OCI-LY1 (cell line): Measurements from ENCODE around the gene SLC7A14.

ENCODE experiments used
- H2AFZ ChIP-seq: fragments of 200-600 bp; sonication (generic), shearing (Covaris generic); 2 replicates; pipeline ENCODE4 v1.6.0; 2014; ENCODE audit warnings: antibody characterized with exemption, mild to moderate bottlenecking, low read length
- H3F3A ChIP-seq: fragments of 200-600 bp; sonication (generic), shearing (Covaris generic); 2 replicates; pipeline ENCODE4 v1.6.0; 2014; ENCODE audit warnings: mild to moderate bottlenecking, antibody characterized with exemption, low read length, moderate library complexity; ENCODE audit not compliant: insufficient read depth
- H3K27ac ChIP-seq: fragments of 200-600 bp; sonication (generic); 2 replicates; pipeline ENCODE4 v1.5.1; 2014; ENCODE audit warnings: low read length, mixed run types, mild to moderate bottlenecking, low read depth; ENCODE audit not compliant: poor library complexity, severe bottlenecking
- H3K27me3 ChIP-seq: fragments of 200-600 bp; sonication (generic); 2 replicates; pipeline ENCODE4 v1.6.0; 2014; ENCODE audit warnings: antibody characterized with exemption, mild to moderate bottlenecking, low read length, moderate library complexity; ENCODE audit not compliant: insufficient read depth
- H3K36me3 ChIP-seq: fragments of 200-600 bp; sonication (generic); 2 replicates; pipeline ENCODE4 v1.6.1; 2014; ENCODE audit warnings: mild to moderate bottlenecking, antibody characterized with exemption, low read length, moderate library complexity, mixed read lengths; ENCODE audit not compliant: insufficient read depth
- H3K4me1 ChIP-seq: fragments of 200-600 bp; sonication (generic); 2 replicates; pipeline ENCODE4 v1.5.1; 2014; ENCODE audit warnings: mild to moderate bottlenecking, low read length, moderate library complexity; ENCODE audit not compliant: insufficient read depth, severe bottlenecking
- H3K4me2 ChIP-seq: fragments of 200-600 bp; sonication (generic), shearing (Covaris generic); 2 replicates; pipeline ENCODE4 v1.6.1; 2014; ENCODE audit warnings: low read length
- H3K4me3 ChIP-seq: fragments of 200-600 bp; sonication (generic); 2 replicates; pipeline ENCODE4 v1.5.1; 2014; ENCODE audit warnings: low read length, low read depth, mild to moderate bottlenecking, mixed read lengths; ENCODE audit not compliant: poor library complexity, severe bottlenecking
- H3K79me2 ChIP-seq: fragments of 200-600 bp; shearing (Covaris generic); 2 replicates; pipeline ENCODE4 v1.6.1; 2016; ENCODE audit warnings: mixed run types, low read length, mixed read lengths; ENCODE audit not compliant: insufficient read depth
- H3K9ac ChIP-seq: fragments of 200-600 bp; sonication (generic), shearing (Covaris generic); 2 replicates; pipeline ENCODE4 v1.6.1; 2014; ENCODE audit warnings: mild to moderate bottlenecking, low read length, mixed read lengths
- H3K9me2 ChIP-seq: fragments of 200-600 bp; sonication (generic), shearing (Covaris generic); 2 replicates; pipeline ENCODE4 v1.6.1; 2014; ENCODE audit warnings: low read depth, mild to moderate bottlenecking, low read length, mixed read lengths
- H3K9me3 ChIP-seq: fragments of 200-600 bp; shearing (Covaris generic); 2 replicates; pipeline ENCODE4 v1.6.1; 2014; ENCODE audit warnings: low read length, mixed read lengths
- H4K20me1 ChIP-seq: fragments of 200-600 bp; sonication (generic), shearing (Covaris generic); 2 replicates; pipeline ENCODE4 v1.6.0; 2016; ENCODE audit warnings: mild to moderate bottlenecking, low read length; ENCODE audit not compliant: insufficient read depth
- EZH2 ChIP-seq: fragments of 200-600 bp; sonication (generic), shearing (Covaris generic); IDR thresholded peaks from 2 replicates; pipeline ENCODE4 v1.8.0; 2017; ENCODE audit warnings: borderline replicate concordance, mixed run types, mild to moderate bottlenecking, antibody characterized with exemption, low read length, moderate library complexity, mixed read lengths
- TF ChIP-seq, protein P1 (sequence below): fragments of 200-600 bp; sonication (generic), shearing (Covaris generic); IDR thresholded peaks from 2 replicates; pipeline ENCODE4 v1.5.1; 2017; ENCODE audit warnings: mild to moderate bottlenecking, antibody characterized with exemption, low read length, moderate library complexity, mixed read lengths

SLC7A14 gene

GRCh38 chr3:170437696-170438407 lies 148.0 kb downstream of the SLC7A14 start:
- Histone ChIP-seq H3K36me3 (no peaks in the 10 kb centered on the region), H3K27me3 (peaks cover 10% of the 10 kb centered on the region; the same call in 1 of the 2 replicates), H3K9me2 (no peaks in the 10 kb centered on the region), H3K4me3 (no peak overlapping the region), H3K79me2 (no peaks in the 10 kb centered on the region), H4K20me1 (no peaks in the 10 kb centered on the region), H3K9me3 (no peaks in the 10 kb centered on the region), H3F3A (no peaks in the 10 kb centered on the region), H3K4me2 (no peak overlapping the region), H3K27ac (no peak overlapping the region), H2AFZ (no peak overlapping the region), H3K9ac (no peak overlapping the region), H3K4me1 (no peaks in the 10 kb centered on the region)
- no peak for TF ChIP-seq EZH2
- TF ChIP-seq, protein P1, sequence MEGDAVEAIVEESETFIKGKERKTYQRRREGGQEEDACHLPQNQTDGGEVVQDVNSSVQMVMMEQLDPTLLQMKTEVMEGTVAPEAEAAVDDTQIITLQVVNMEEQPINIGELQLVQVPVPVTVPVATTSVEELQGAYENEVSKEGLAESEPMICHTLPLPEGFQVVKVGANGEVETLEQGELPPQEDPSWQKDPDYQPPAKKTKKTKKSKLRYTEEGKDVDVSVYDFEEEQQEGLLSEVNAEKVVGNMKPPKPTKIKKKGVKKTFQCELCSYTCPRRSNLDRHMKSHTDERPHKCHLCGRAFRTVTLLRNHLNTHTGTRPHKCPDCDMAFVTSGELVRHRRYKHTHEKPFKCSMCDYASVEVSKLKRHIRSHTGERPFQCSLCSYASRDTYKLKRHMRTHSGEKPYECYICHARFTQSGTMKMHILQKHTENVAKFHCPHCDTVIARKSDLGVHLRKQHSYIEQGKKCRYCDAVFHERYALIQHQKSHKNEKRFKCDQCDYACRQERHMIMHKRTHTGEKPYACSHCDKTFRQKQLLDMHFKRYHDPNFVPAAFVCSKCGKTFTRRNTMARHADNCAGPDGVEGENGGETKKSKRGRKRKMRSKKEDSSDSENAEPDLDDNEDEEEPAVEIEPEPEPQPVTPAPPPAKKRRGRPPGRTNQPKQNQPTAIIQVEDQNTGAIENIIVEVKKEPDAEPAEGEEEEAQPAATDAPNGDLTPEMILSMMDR: no peak

DNA sequence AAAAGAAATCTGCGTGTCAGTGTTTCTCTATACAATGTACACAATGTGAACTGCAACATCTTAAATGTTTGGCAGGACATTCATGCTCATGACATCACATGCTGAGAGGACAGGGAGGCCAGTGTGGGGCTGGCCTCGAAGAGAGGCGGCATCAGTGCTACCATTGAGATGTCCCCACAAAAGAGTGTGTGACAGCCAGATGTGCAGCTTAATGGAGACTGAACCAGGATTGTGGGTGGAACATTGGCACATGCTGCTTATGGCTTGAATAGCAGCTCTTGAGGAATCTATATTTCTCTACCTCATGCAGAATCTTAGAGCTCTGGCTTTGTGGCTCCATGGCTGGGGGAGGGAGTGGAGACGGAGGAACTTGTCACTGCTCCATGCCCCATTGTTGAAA lies 148.7 kb downstream of the SLC7A14 start:
- no peaks in the 10 kb centered on the region for H3K9me3 ChIP-seq

DNA sequence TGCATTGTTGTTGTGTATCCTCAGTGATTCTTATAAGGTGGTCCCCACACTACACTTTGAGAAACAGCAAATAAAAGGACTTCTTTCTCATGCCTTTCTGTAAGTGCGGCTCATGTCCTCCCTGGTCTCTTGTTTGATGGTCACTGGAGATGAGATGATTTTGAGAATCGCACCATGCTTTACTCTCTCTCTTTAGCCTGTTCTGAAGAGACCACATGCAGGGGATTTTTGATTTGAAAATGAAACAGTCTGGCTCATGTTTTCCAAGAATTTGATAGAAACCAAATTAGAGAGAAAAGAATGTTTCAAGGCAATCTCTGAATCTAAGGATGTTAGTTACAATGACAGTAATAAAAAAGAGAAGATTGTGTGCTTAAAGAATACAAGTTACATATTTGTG lies 149.2 kb downstream of the SLC7A14 start:
- no peaks in the 10 kb centered on the region for H3K79me2 ChIP-seq
- no peak overlapping the region for H2AFZ ChIP-seq
- no peaks in the 10 kb centered on the region for H3K9me2 ChIP-seq
- TF ChIP-seq, protein P1: no peak
- no peak for TF ChIP-seq EZH2
- H3F3A ChIP-seq: no peaks in the 10 kb centered on the region
- no peaks in the 10 kb centered on the region for H3K9me3 ChIP-seq
- no peaks in the 10 kb centered on the region for H3K36me3 ChIP-seq
- no peak overlapping the region for H3K9ac ChIP-seq
- no peak overlapping the region for H3K4me3 ChIP-seq
- no peaks in the 10 kb centered on the region for H3K4me1 ChIP-seq
- H3K27ac ChIP-seq: no peak overlapping the region
- no peak overlapping the region for H3K4me2 ChIP-seq
- H4K20me1 ChIP-seq: no peaks in the 10 kb centered on the region
- H3K27me3 ChIP-seq: peaks cover 10% of the 10 kb centered on the region; the same call in 1 of the 2 replicates

More for the DNA sequence above, 148.7 kb downstream of the SLC7A14 start:
- Histone ChIP-seq H2AFZ (no peak overlapping the region), H3K9ac (no peak overlapping the region), H3K4me3 (no peak overlapping the region), H3K27me3 (peaks cover 10% of the 10 kb centered on the region; the same call in 1 of the 2 replicates), H3K9me2 (no peaks in the 10 kb centered on the region), H3K36me3 (no peaks in the 10 kb centered on the region), H3F3A (no peaks in the 10 kb centered on the region), H4K20me1 (no peaks in the 10 kb centered on the region), H3K4me1 (no peaks in the 10 kb centered on the region), H3K27ac (no peak overlapping the region), H3K4me2 (no peak overlapping the region), H3K79me2 (no peaks in the 10 kb centered on the region)
- no peak for TF ChIP-seq EZH2

- H3K9me2 ChIP-seq: no peaks in the 10 kb centered on the region
- H2AFZ ChIP-seq: no peak overlapping the region
- no peak overlapping the region for H3K4me3 ChIP-seq
- H3K9me3 ChIP-seq: no peaks in the 10 kb centered on the region
- TF ChIP-seq, protein P1: no peak
- TF ChIP-seq EZH2: no peak
- no peaks in the 10 kb centered on the region for H3K79me2 ChIP-seq
- no peak overlapping the region for H3K9ac ChIP-seq
- H3K27me3 ChIP-seq: 0 out of 2 replicates have a peak, but pooled peaks cover 3% of the 10 kb centered on the region
- no peaks in the 10 kb centered on the region for H3K36me3 ChIP-seq
- H3K27ac ChIP-seq: no peak overlapping the region
- no peaks in the 10 kb centered on the region for H4K20me1 ChIP-seq
- H3K4me2 ChIP-seq: no peak overlapping the region
- H3F3A ChIP-seq: no peaks in the 10 kb centered on the region
- H3K4me1 ChIP-seq: no peaks in the 10 kb centered on the region
These were observed 153.5 kb downstream of the SLC7A14 start for GRCh38 chr3:170432416-170432815.
